PC-3 (cell line): ENCODE results near the gene METRN. TPM values are rescaled to one million over a fixed set of nuclear protein-coding genes. Genes with fewer than 3 reads are reported as not detected.

ENCODE experiments used
- ATAC-seq: fragments of 200-7000 bp; cut with Tn5 transposase; 2 replicates; pipeline ENCODE4 v1.9.1; 2020; ENCODE audit warnings: mild to moderate bottlenecking, moderate library complexity
- BruUV-seq: library from RNA; stranded (reverse); fragments of 400-500 nt; replicated peaks from 2 replicates; lab custom pipeline; 2021; lab: Mats Ljungman, UMichigan
- CTCF ChIA-PET: fragments of 300-600 bp; sonication (Branson Sonifier 250); formaldehyde crosslinking; loops from one replicate; lab custom pipeline; 2022; ENCODE audit warnings: antibody characterized with exemption; lab: Charles Lee
- POLR2A ChIA-PET: fragments of 300-600 bp; sonication (Branson Sonifier 250); formaldehyde crosslinking; loops from one replicate; lab custom pipeline; 2022; ENCODE audit warnings: antibody characterized with exemption; ENCODE audit not compliant: unreplicated experiment; lab: Charles Lee
- DNase-seq: peaks from one replicate; pipeline ENCODE4 v3.0.0-alpha.2; 2015
- H2AFZ ChIP-seq: fragments of 300-600 bp; sonication (generic); 2 replicates; pipeline ENCODE4 v1.6.0; 2016; ENCODE audit warnings: antibody characterized with exemption, low read length
- H3F3A ChIP-seq: fragments of 300-600 bp; sonication (generic); one replicate; pipeline ENCODE4 v1.6.0; 2017; ENCODE audit warnings: antibody characterized with exemption, low read length, control low read depth, mild to moderate bottlenecking; ENCODE audit not compliant: unreplicated experiment
- H3K27ac ChIP-seq: fragments of 300-600 bp; sonication (generic); 2 replicates; pipeline ENCODE4 v1.5.1; 2016; ENCODE audit warnings: mild to moderate bottlenecking, low read length
- H3K27me3 ChIP-seq: fragments of 300-600 bp; sonication (generic); 2 replicates; pipeline ENCODE4 v1.6.1; 2016; ENCODE audit warnings: low read length, mixed read lengths
- H3K36me3 ChIP-seq: fragments of 300-600 bp; sonication (generic); 2 replicates; pipeline ENCODE4 v1.6.1; 2016; ENCODE audit warnings: low read depth, mixed run types, low read length, mixed read lengths
- H3K4me1 ChIP-seq: fragments of 300-600 bp; sonication (generic); 2 replicates; pipeline ENCODE4 v1.5.1; 2016; ENCODE audit warnings: low read length; ENCODE audit not compliant: insufficient read depth
- H3K4me2 ChIP-seq: fragments of 300-600 bp; sonication (generic); 2 replicates; pipeline ENCODE4 v1.6.0; 2016; ENCODE audit warnings: low read length
- H3K4me3 ChIP-seq: fragments of 300-600 bp; sonication (generic); 2 replicates; pipeline ENCODE4 v1.5.1; 2016; ENCODE audit warnings: mild to moderate bottlenecking, low read length, mixed read lengths
- H3K79me2 ChIP-seq: fragments of 300-600 bp; sonication (generic); 2 replicates; pipeline ENCODE4 v1.6.1; 2017; ENCODE audit warnings: low read length, mixed read lengths
- H3K9ac ChIP-seq: fragments of 300-600 bp; sonication (generic); 2 replicates; pipeline ENCODE4 v1.6.0; 2016; ENCODE audit warnings: mild to moderate bottlenecking, low read length
- H3K9me2 ChIP-seq: fragments of 300-600 bp; sonication (generic); replicated peaks from 2 replicates; pipeline ENCODE4 v1.6.1; 2016; ENCODE audit warnings: mixed run types, low read length, mixed read lengths
- H3K9me3 ChIP-seq: fragments of 300-600 bp; sonication (generic); 2 replicates; pipeline ENCODE4 v1.6.1; 2016; ENCODE audit warnings: low read length, mixed read lengths
- H4K20me1 ChIP-seq: fragments of 300-600 bp; sonication (generic); 2 replicates; pipeline ENCODE4 v1.6.1; 2016; ENCODE audit warnings: low read length, mixed read lengths
- EZH2 ChIP-seq: fragments of 300-600 bp; sonication (generic); IDR thresholded peaks from one replicate; pipeline ENCODE4 v1.6.1; 2017; ENCODE audit warnings: antibody characterized with exemption, mild to moderate bottlenecking, low read length; ENCODE audit not compliant: unreplicated experiment
- EZH2phosphoT487 ChIP-seq: fragments of 300-600 bp; sonication (generic); IDR thresholded peaks from 2 replicates; pipeline ENCODE4 v1.6.1; 2018; ENCODE audit warnings: mild to moderate bottlenecking, antibody characterized with exemption, low read length, borderline replicate concordance
- intact Hi-C: fragments of 100-400 bp; cut with micrococcal nuclease; formaldehyde crosslinking; loops from 2 replicates; pipeline ENCODE4 v1.9.0; 2023
- total RNA-seq: library from RNA; depleted of rRNA; stranded (reverse); fragments of >200 nt; gene quantifications from 2 replicates; pipeline ENCODE4 v1.2.3, GENCODE V29; 2014
- TF ChIP-seq, protein P1 (sequence below): fragments of 300-600 bp; sonication (generic); conservative IDR thresholded peaks from 2 replicates; pipeline ENCODE4 v1.5.1; 2017; ENCODE audit warnings: antibody characterized with exemption, low read depth, mild to moderate bottlenecking, low read length

METRN gene
- total RNA-seq, 1 experiment from 2014 or later: 320 TPM

DNA sequence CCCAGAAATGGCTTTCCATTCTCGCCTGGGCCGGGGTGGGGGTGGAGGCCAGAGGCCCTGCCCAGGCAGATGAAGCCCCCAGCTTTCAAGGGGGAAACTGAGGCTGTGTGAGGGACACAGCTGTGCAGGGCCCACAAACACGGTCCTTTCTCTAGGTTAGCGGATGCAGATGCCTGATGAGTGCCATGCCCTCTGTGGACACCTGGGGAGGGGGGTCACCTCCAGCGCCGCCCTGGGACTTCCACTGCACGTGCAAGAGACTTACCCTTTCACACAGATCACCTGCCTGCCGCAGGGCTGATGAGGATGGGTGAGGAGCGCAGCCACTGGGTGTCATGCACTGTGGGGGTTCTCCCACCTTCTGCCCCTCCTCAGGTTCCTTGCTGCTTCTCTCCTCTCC, 3.5 kb downstream of the METRN start:
- Histone ChIP-seq H4K20me1 (peaks cover 8% of the 10 kb centered on the region; the same call in 1 of the 2 replicates), H2AFZ (no peak overlapping the region), H3F3A (no peaks in the 10 kb centered on the region), H3K4me3 (no peak overlapping the region), H3K27ac (no peak overlapping the region), H3K9ac (no peak overlapping the region), H3K4me1 (peaks cover 38% of the 10 kb centered on the region), H3K27me3 (no peaks in the 10 kb centered on the region), H3K4me2 (no peak overlapping the region), H3K9me2 (no peaks in the 10 kb centered on the region), H3K9me3 (no peaks in the 10 kb centered on the region), H3K36me3 (no peaks in the 10 kb centered on the region), H3K79me2 (peaks cover 19% of the 10 kb centered on the region)
- CTCF ChIA-PET: no interaction called here
- BruUV-seq: no TSS peak
- no peak for DNase-seq
- no peak for TF ChIP-seq EZH2
- TF ChIP-seq EZH2phosphoT487: no peak
- TF ChIP-seq, protein P1, sequence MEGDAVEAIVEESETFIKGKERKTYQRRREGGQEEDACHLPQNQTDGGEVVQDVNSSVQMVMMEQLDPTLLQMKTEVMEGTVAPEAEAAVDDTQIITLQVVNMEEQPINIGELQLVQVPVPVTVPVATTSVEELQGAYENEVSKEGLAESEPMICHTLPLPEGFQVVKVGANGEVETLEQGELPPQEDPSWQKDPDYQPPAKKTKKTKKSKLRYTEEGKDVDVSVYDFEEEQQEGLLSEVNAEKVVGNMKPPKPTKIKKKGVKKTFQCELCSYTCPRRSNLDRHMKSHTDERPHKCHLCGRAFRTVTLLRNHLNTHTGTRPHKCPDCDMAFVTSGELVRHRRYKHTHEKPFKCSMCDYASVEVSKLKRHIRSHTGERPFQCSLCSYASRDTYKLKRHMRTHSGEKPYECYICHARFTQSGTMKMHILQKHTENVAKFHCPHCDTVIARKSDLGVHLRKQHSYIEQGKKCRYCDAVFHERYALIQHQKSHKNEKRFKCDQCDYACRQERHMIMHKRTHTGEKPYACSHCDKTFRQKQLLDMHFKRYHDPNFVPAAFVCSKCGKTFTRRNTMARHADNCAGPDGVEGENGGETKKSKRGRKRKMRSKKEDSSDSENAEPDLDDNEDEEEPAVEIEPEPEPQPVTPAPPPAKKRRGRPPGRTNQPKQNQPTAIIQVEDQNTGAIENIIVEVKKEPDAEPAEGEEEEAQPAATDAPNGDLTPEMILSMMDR: no peak
- intact Hi-C loops: loop anchor here (10.0 kb wide), 1 partner anchor 66 kb away; the partner anchor contains the start of genes CHTF18 and RPUSD1
- POLR2A ChIA-PET: no interaction called here
- no peak for ATAC-seq

- TF ChIP-seq, protein P1: no peak
- TF ChIP-seq EZH2 (no peak), EZH2phosphoT487 (no peak)
- ChIA-PET CTCF (no interaction called here), POLR2A (no interaction called here)
- Histone ChIP-seq H3F3A (no peaks in the 10 kb centered on the region), H3K4me3 (no peak overlapping the region), H3K79me2 (peaks cover 19% of the 10 kb centered on the region), H3K4me1 (peaks cover 35% of the 10 kb centered on the region), H4K20me1 (peaks cover 8% of the 10 kb centered on the region; the same call in 1 of the 2 replicates), H3K27ac (no peak overlapping the region), H3K27me3 (no peaks in the 10 kb centered on the region), H3K36me3 (no peaks in the 10 kb centered on the region), H3K9me2 (no peaks in the 10 kb centered on the region), H2AFZ (no peak overlapping the region), H3K4me2 (no peak overlapping the region), H3K9me3 (no peaks in the 10 kb centered on the region), H3K9ac (no peak overlapping the region)
- DNase-seq (no peak), ATAC-seq (no peak)
- BruUV-seq: TSS peak; percentile 1
- intact Hi-C loops: loop anchor here (10.0 kb wide), 1 partner anchor 66 kb away; the partner anchor contains the start of genes CHTF18 and RPUSD1
These were observed 4.0 kb downstream of the METRN start for GRCh38 chr16:718922-719321.

GRCh38 chr16:719815-720446, 5.0 kb downstream of the METRN start:
- H3K4me1 ChIP-seq: peaks cover 26% of the 10 kb centered on the region
- peak; percentile 25 for ATAC-seq
- peak; percentile 53 for DNase-seq
- no peak overlapping the region for H3K27ac ChIP-seq
- intact Hi-C loops: loop anchor here (1.0 to 10.0 kb wide), 2 partner anchors 8 to 65 kb away; partner anchors contain the start of genes CHTF18 and RPUSD1
- H2AFZ ChIP-seq: no peak overlapping the region
- no peaks in the 10 kb centered on the region for H3F3A ChIP-seq
- no peaks in the 10 kb centered on the region for H3K9me3 ChIP-seq
- H3K9me2 ChIP-seq: no peaks in the 10 kb centered on the region
- CTCF ChIA-PET: interaction anchor here (0.5 kb wide), 1 partner anchor 337 kb away, joined by 3 read pairs; no protein-coding TSS in a partner anchor
- H3K79me2 ChIP-seq: peaks cover 19% of the 10 kb centered on the region
- peak overlapping the region; percentile 69; the same call in 1 of the 2 replicates for H3K9ac ChIP-seq
- peak overlapping the region; percentile 93 for H3K4me2 ChIP-seq
- H4K20me1 ChIP-seq: peaks cover 8% of the 10 kb centered on the region; the same call in 1 of the 2 replicates
- POLR2A ChIA-PET: interaction anchor here (0.7 kb wide), 1 partner anchor 69 kb away, joined by 3 read pairs; the partner anchor contains the start of gene CHTF18
- peak overlapping the region; percentile 82 for H3K4me3 ChIP-seq
- H3K27me3 ChIP-seq: no peaks in the 10 kb centered on the region
- BruUV-seq: TSS peak; percentile 71
- TF ChIP-seq EZH2 (no peak), EZH2phosphoT487 (no peak)
- TF ChIP-seq, protein P1: peak; percentile 42
- H3K36me3 ChIP-seq: no peaks in the 10 kb centered on the region
